Right lobe of liver (tissue), 4 donors: ENCODE data around the gene CREBL2.

Experiments used
- POLR2A ChIP-seq: fragments of 450-650 bp; IDR thresholded peaks from one replicate; pipeline ENCODE4 v1.6.1; 2017; ENCODE audit warnings: antibody characterized with exemption, mild to moderate bottlenecking
- TF ChIP-seq, protein P1 (sequence below), 4 donors: fragments of 200-600 bp in 3 of 4; fragments of 450-650 bp in 1 of 4; IDR thresholded peaks; one replicate each; pipeline versions ENCODE4 v1.5.1 to v1.8.0; 2016 to 2022; ENCODE audit warnings: antibody characterized with exemption in 4 of 4, mild to moderate bottlenecking in 2 of 4
- donor health status: DM: no; HTN: no; CAD: no.
- donor health status: DM: no; HTN: no; CAD: no.
- donor health status: DM: no; HTN: yes; CAD: no.

DNA sequence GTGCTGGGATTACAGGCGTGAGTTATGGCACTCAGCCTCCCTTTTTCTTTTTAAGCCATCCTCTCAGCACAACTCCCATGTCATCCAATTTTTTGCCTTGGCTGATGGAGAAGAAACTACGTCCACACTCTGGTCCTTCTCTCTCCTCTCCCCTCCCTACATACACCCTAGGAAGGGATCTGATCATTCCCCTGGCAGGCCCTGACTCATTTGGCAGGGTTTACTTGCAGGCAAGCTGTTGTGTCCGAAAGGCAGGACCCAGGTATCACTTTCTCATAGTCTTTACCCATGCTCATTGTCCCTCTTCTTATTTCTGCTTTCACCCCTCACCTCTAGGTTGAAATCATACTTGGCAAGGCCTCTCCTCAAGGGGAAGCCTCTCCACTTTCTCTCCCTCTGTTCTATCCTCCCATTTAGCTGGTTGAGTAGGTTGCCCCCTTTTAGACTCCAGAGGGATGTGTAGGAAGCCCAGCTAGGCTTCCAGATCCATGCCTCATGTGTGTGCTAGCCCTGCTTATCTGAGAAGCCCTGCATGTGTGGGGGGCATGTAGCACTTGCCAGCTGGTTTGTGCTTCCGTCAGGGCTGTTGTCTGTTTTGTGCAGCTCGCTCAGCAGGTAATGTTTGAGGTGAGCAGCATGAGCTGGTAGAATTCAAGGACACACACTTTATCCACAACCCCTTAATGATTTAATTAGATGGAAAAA, 69.5 kb downstream of the CREBL2 start:
- TF ChIP-seq, protein P1, sequence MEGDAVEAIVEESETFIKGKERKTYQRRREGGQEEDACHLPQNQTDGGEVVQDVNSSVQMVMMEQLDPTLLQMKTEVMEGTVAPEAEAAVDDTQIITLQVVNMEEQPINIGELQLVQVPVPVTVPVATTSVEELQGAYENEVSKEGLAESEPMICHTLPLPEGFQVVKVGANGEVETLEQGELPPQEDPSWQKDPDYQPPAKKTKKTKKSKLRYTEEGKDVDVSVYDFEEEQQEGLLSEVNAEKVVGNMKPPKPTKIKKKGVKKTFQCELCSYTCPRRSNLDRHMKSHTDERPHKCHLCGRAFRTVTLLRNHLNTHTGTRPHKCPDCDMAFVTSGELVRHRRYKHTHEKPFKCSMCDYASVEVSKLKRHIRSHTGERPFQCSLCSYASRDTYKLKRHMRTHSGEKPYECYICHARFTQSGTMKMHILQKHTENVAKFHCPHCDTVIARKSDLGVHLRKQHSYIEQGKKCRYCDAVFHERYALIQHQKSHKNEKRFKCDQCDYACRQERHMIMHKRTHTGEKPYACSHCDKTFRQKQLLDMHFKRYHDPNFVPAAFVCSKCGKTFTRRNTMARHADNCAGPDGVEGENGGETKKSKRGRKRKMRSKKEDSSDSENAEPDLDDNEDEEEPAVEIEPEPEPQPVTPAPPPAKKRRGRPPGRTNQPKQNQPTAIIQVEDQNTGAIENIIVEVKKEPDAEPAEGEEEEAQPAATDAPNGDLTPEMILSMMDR (IDR thresholded peaks at IDR 0.05) = no peak
- no peak for TF ChIP-seq POLR2A
